GM12878 (cell line): ENCODE data around the gene SERPINE3.

ENCODE experiments used
- CREB1 ChIP-seq: IDR thresholded peaks from 2 replicates; pipeline ENCODE4 v1.6.1; 2012; ENCODE audit warnings: low read depth, mild to moderate bottlenecking, inconsistent platforms
- CTCF ChIP-seq, 3 experiments: IDR thresholded peaks in 2 of 3; conservative IDR thresholded peaks in 1 of 3; 2 replicates each; pipeline ENCODE4 v1.5.1; 2011; ENCODE audit warnings: low read depth in 3 of 3, low read length in 3 of 3, mild to moderate bottlenecking in 3 of 3, control low read depth in 2 of 3, moderate library complexity in 2 of 3, inconsistent platforms in 1 of 3, mixed read lengths in 1 of 3; ENCODE audit not compliant: control insufficient read depth in 2 of 3, insufficient read depth in 1 of 3; ENCODE audit errors: extremely low read depth in 1 of 3
- E2F4 ChIP-seq: IDR thresholded peaks from 2 replicates; pipeline ENCODE4 v1.6.1; 2012; ENCODE audit warnings: low read depth, low read length, improper control_type of control experiment
- EP300 ChIP-seq, 2 experiments: fragments of 150-350 bp in 1 of 2; IDR thresholded peaks; 2 replicates each; pipeline ENCODE4 v1.6.1; 2011 to 2012; ENCODE audit warnings: low read depth in 2 of 2, low read length in 2 of 2, borderline replicate concordance in 1 of 2, improper control_type of control experiment in 1 of 2, inconsistent platforms in 1 of 2; ENCODE audit not compliant: control insufficient read depth in 1 of 2
- POLR2AphosphoS5 ChIP-seq: IDR thresholded peaks from 2 replicates; pipeline ENCODE4 v1.6.1; 2011; ENCODE audit warnings: mild to moderate bottlenecking, low read length, inconsistent platforms
- SIN3A ChIP-seq: IDR thresholded peaks from 2 replicates; pipeline ENCODE4 v1.6.1; 2012; ENCODE audit warnings: low read depth, low read length, improper control_type of control experiment

GRCh38 chr13:51339952-51340732, 651 bp downstream of the SERPINE3 start:
- TF ChIP-seq CTCF (IDR thresholded peaks at IDR 0.05 in 2 of 3, conservative IDR thresholded peaks at IDR 0.05 in 1 of 3; ENCODE audit: control insufficient read depth in 2 of 3, extremely low read depth in 1 of 3, insufficient read depth in 1 of 3, low read depth in 3 of 3, low read length in 3 of 3): no peak
- no peak for TF ChIP-seq E2F4
- no peak for TF ChIP-seq CREB1
- TF ChIP-seq SIN3A: no peak
- no peak for TF ChIP-seq EP300 (IDR thresholded peaks at IDR 0.05; ENCODE audit: borderline replicate concordance in 1 of 2, control insufficient read depth in 1 of 2, low read depth in 2 of 2, low read length in 2 of 2)
- no peak for TF ChIP-seq POLR2AphosphoS5
